GM12801 (cell line): ENCODE measurements around the gene WDR73.

Experiments used
- TF ChIP-seq, protein P1 (sequence below): IDR thresholded peaks from one replicate; pipeline ENCODE4 v1.5.1; 2011; ENCODE audit warnings: control low read depth; ENCODE audit not compliant: insufficient read length; ENCODE audit errors: extremely low read depth

The WDR73 gene

DNA sequence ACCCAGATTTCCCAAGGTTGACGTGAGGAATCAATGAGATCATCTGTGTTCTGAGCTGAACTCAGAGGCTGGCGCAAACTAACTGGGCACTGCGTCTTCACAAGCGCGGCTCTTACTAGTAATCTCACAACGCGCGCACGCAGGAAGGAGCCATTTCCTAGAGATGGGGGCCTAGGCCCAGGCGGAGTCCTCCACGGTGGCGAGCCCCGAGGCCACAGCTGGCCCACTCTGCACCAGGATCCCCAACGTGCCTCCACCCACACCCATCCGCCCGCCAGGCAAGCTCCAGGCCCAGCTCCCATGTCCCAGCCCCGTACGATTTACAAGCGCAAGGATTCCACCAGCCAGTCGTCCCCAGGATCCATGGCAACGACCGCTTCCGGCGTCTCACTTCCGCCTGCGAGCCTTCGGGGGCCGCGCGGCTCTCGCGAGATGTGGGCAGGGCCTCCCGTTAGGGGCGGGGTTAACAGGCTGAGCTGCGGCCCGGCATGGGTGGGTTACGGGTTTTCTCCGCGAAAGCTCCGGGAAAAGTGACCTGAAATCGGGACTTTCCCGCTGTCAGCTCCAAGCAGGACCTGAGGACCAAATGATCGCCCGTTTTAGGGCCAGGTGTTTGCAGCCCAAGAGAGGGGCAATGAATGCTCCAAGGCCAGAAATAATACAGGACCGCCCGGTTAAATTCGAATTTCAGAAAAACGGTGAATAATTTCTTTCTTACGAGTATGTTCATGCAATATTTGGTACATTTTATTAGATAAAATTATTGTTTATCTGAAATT, at the start of gene WDR73:
TSS of gene WDR73 (minus strand) at position 374 of the 779 bp plus-strand sequence. CDS start at position 365, 9 bp downstream.
- TF ChIP-seq, protein P1, sequence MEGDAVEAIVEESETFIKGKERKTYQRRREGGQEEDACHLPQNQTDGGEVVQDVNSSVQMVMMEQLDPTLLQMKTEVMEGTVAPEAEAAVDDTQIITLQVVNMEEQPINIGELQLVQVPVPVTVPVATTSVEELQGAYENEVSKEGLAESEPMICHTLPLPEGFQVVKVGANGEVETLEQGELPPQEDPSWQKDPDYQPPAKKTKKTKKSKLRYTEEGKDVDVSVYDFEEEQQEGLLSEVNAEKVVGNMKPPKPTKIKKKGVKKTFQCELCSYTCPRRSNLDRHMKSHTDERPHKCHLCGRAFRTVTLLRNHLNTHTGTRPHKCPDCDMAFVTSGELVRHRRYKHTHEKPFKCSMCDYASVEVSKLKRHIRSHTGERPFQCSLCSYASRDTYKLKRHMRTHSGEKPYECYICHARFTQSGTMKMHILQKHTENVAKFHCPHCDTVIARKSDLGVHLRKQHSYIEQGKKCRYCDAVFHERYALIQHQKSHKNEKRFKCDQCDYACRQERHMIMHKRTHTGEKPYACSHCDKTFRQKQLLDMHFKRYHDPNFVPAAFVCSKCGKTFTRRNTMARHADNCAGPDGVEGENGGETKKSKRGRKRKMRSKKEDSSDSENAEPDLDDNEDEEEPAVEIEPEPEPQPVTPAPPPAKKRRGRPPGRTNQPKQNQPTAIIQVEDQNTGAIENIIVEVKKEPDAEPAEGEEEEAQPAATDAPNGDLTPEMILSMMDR = no peak

DNA sequence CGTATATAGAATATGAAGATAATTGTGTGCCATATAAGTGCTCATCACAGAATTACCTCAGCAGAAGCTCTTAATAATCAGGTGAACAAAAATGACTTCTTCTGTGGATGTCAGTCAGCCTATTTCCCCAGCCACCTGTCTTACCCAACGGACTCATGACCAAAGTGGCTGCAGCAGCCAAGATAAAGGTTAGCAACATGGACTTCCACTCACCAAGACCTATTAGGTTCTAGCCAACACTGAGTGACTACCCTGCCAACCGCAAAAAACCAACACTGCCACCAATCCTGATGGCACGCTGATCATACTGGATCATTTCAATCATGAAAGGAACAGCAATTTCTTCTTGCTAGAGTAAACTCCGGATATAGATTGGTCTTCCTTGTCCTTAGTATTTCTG, 49.7 kb upstream of the WDR73 start:
- TF ChIP-seq, protein P1 = no peak

DNA sequence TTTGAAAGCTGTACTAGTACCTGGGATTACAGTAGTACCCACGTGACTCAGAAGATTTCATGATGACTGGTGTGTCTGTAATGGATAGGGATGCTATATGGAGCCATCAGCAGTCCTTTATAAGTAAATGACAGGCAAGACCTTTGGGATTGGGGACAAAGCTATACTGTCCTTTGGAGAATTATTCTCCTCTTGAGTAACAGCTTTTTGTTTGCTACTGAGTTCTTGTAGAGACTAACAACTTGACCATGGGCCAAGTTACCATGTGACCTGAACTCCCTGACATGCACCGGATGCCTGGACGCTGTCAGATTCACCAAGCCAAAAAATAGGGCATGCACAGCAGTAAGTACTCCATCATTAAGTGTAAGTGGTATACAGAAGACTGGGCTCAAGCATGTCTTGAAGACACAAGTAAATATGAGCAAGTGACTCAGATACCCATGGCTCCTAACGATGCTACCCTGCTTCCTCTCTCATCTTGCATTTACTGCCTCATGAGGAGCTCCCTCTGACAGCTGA, 48.9 kb upstream of the WDR73 start:
- TF ChIP-seq, protein P1 = no peak

DNA sequence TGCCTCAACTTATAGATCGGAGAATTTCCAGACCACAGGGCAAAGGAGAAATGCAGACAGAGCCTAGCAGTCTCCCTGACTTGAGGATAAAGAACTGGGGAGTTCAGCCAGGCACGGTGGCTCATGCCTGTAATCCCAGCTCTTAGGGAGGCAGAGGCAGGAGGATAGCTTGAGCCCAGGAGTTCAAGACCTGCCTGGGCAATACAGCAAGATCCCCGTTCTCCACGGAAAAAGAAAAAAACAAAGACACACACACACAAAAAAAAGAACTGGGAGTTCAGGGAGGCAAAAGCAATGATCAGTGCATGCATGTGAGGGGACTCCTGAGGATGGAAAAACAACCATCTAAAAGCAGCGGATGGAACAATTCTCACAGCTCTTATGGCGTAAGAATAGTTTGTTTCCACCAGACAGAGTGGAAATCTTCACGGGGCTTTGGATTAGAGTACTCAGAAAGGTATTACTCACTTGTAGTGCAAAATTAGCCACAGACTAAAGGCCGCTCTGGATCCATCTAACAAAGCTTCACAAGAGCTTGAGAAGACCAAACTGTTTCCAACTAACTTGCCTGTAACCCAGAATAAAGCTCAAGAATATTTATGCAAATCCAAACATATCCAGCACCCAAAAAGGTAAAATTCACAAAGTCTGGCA, 45.6 kb upstream of the WDR73 start:
- TF ChIP-seq, protein P1 = no peak

DNA sequence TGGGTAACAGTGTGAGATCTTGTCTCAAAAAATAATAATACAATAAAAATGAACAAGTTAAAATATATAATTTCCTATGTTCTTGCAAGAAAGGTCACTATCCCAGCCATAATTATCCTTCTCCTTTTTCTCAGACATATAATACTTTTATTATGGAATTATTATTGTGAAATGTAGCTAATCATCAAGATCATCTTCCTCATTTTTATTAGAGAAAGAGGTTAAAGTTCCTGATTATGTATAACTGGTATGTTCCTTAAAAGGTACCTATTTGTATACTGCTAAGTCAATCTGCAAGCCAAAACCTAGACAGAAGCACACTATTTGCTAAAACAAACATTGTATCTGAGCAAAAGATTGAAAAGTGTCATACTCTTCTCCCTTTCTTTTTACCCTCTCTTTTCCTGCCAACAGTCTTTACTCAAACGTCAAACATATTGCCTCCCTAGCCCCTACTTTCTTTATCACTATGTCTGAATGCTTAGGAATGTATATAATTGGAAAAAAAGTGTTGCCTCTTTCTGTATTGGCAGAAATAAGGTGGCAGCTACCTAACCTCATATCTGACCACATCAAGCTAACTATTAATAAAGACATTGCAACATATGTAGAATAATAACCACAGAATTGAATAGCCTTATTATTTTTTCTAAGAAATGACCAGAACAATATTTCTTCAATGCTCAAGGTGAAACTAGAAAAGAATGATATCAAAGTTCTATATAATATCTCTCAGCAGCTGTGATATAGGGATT, 43.3 kb upstream of the WDR73 start:
- TF ChIP-seq, protein P1 = no peak

DNA sequence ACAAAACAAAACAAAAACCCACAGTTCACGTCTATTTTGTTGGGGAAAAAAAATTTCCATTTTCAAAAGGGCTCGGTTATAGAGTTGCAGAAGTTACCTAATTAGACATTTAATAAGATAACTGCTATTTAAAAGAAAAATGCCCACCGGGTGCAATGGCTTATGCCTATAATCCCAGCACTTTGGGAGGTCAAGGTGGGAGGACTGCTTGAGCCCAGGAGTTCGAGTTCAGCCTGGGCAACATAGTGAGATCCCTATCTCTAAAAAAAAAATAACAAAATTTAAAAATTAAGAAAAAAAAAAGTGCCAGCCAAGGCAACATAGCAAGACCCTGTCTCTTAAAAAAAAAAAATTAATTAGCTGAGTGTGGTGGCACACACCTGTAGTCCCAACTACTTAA, 42.7 kb upstream of the WDR73 start:
- TF ChIP-seq, protein P1 = no peak

DNA sequence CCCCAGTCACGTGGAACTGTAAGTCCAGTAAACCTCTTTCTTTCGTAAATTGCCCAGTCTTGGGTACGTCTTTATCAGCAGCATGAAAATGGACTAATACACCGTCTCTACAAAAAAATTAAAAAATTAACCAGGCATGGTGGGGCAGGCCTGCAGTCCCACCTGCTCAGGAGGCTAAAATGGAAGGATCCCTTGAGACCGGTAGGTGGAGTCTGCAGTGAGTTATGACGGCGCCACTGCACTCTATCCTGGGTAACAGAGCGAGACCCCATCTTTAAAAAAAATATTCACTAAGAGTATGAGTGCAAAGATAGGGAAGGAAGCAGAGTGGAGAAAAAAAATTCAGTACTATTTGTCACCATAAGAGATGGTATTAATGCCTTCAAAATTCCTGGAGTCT, 36.3 kb upstream of the WDR73 start:
- TF ChIP-seq, protein P1 = no peak
